ENCODE results near the gene TXLNG. TPM values are rescaled to one million over a fixed set of nuclear protein-coding genes. Genes with fewer than 3 reads are reported as not detected.

TXLNG gene
- total RNA-seq, 4 donors from 2014 or later = 9.6 to 13.6 (median 11.9) TPM

DNA sequence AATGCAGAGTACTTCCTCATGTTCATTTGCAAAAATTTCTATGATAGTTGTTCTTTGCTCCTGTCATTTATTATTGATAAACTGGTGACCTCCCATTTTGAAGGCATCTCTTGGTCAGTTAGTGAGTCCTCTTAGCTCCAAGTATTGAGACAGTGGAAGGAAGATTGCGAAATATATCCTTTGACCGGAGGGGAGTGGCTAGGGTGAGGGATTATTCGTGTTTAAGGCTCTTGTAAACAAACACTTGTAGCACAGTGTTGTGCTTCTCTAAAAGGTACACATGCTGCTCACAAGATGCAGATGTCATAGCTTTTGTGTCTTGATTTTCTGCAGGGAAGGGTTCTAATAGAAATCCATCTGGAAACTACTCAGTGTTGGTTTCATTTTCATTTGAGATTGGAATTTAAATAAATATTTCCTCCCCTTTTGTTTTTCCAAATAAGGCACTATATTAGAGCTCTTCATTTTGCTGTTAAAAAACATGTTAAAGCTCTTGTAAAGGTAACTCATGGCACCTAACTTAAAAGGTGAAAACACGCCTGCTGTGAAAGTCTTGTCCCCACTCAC lies 21.8 kb downstream of the TXLNG start:
- Histone ChIP-seq H3K4me3 (peak overlapping the region; percentile 24 to 50 (median 44)), H3K36me3 (peaks cover 0 to 9% (median 0%) of the 10 kb centered on the region in 4 donors), H3K27me3 (no peaks in the 10 kb centered on the region), H3K9me3 (no peaks in the 10 kb centered on the region), H3K4me1 (peaks cover 7 to 21% (median 19%) of the 10 kb centered on the region in 4 donors), H3K27ac (replicated peaks in 1 of 4) (peak overlapping the region in 3 of 4 donors; percentile 25 to 56 (median 36))
- TF ChIP-seq POLR2A (IDR thresholded peaks at IDR 0.05; ENCODE audit: low read depth) (no peak), POLR2AphosphoS5 (IDR thresholded peaks at IDR 0.05) (peak in 1 of 2 donors; percentile 28)
- no peak for DNase-seq (ENCODE audit: extremely low spot score)
- intact Hi-C loops (cut with DNase I) = no loop called here
- 55% methylated on average over 4 of the region's 4 CpGs for WGBS

DNA sequence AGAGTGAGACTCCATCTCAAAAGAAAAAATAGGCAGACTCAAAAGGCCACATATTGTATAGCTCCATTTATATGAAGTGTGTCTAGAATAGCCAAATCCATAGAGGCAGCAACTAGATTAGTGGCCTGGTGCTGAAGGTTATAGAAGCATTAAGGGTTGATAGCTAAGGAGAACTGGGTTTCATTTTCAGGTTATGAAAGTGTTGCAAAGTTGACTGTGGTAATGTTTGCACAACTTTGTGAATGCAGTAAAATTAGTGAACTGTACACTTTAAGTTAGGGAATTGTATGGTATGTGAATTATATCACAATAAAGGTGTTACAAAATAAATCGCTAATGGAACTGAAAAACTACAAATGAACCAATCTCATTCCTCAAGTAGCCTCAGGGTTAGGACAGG lies 28.3 kb downstream of the TXLNG start:
- 81% methylated on average over 1 of the region's 1 CpG for WGBS
- Histone ChIP-seq H3K27me3 (no peaks in the 10 kb centered on the region), H3K4me3 (no peak overlapping the region), H3K9me3 (no peaks in the 10 kb centered on the region), H3K36me3 (peaks cover 0 to 17% (median 3%) of the 10 kb centered on the region in 4 donors), H3K4me1 (peaks cover 0 to under 1% (median 0%) of the 10 kb centered on the region in 4 donors), H3K27ac (replicated peaks in 1 of 4) (no peak overlapping the region)
- no peak for DNase-seq (ENCODE audit: extremely low spot score)
- TF ChIP-seq POLR2A (IDR thresholded peaks at IDR 0.05; ENCODE audit: low read depth) = no peak
- no peak for TF ChIP-seq POLR2AphosphoS5 (IDR thresholded peaks at IDR 0.05)
- TF ChIP-seq, protein P1, sequence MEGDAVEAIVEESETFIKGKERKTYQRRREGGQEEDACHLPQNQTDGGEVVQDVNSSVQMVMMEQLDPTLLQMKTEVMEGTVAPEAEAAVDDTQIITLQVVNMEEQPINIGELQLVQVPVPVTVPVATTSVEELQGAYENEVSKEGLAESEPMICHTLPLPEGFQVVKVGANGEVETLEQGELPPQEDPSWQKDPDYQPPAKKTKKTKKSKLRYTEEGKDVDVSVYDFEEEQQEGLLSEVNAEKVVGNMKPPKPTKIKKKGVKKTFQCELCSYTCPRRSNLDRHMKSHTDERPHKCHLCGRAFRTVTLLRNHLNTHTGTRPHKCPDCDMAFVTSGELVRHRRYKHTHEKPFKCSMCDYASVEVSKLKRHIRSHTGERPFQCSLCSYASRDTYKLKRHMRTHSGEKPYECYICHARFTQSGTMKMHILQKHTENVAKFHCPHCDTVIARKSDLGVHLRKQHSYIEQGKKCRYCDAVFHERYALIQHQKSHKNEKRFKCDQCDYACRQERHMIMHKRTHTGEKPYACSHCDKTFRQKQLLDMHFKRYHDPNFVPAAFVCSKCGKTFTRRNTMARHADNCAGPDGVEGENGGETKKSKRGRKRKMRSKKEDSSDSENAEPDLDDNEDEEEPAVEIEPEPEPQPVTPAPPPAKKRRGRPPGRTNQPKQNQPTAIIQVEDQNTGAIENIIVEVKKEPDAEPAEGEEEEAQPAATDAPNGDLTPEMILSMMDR (IDR thresholded peaks at IDR 0.05) = no peak
- no peak for TF ChIP-seq EP300 (IDR thresholded peaks at IDR 0.05)
- intact Hi-C loops (cut with DNase I) = no loop called here

DNA sequence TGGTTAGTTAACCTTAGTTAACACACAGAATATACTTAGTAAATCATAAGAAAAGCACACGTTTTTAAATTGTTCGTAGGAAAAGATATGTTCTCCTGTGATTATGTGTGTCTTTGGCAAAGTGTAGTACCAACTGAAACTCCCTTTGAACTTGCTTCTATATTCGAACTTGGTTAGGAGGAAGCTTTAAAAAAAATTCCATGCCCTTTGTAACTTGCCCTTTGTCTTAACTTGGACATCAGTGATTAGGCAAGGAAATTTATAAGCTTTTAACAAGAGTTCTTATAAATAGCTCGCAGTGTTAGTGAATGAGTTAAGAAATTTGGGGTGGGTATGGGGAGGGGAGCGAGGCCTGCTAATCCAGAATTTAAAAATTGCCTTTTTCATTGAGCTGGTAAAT lies 33.4 kb downstream of the TXLNG start:
- TF ChIP-seq EP300 (IDR thresholded peaks at IDR 0.05) (no peak), POLR2A (IDR thresholded peaks at IDR 0.05; ENCODE audit: low read depth) (no peak), POLR2AphosphoS5 (IDR thresholded peaks at IDR 0.05) (no peak)
- TF ChIP-seq, protein P1 (IDR thresholded peaks at IDR 0.05) = no peak
- intact Hi-C loops (cut with DNase I) = loop anchor here (10.0 kb wide), 1 partner anchor 875 kb away; no protein-coding TSS in a partner anchor
- 78% methylated on average over 5 of the region's 5 CpGs for WGBS
- H3K9me3 ChIP-seq = no peaks in the 10 kb centered on the region
- DNase-seq (ENCODE audit: extremely low spot score) = no peak
- no peak overlapping the region for H3K4me3 ChIP-seq
- H3K36me3 ChIP-seq = peaks cover 0 to 47% (median 27%) of the 10 kb centered on the region in 4 donors
- H3K4me1 ChIP-seq = peaks cover 0 to 5% (median 0%) of the 10 kb centered on the region in 4 donors
- no peaks in the 10 kb centered on the region for H3K27me3 ChIP-seq
- H3K27ac ChIP-seq (replicated peaks in 1 of 4) = no peak overlapping the region

DNA sequence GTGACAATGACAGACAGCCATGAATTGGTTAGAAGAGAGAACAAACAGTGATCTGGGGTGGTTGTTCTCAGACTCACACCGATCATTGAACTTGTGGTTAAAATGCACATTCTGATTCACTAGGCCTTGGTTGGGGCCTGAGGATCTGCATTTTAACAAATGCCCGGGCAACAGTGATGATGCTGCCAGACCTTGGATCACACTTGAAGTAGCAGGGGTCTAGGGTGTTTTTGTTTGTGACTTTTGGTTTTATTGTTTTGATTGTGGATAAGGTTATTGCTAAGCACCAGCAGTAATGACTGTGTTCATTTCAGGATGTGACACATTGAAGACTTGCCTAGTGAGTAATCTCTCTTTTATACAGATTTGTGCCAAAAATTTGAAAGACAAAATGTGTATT lies 36.5 kb downstream of the TXLNG start:
- intact Hi-C loops (cut with DNase I) = loop anchor here (10.0 kb wide), 1 partner anchor 872 kb away; no protein-coding TSS in a partner anchor
- DNase-seq (ENCODE audit: extremely low spot score) = no peak
- H3K36me3 ChIP-seq = peaks cover 0 to 52% (median 27%) of the 10 kb centered on the region in 4 donors
- no peaks in the 10 kb centered on the region for H3K9me3 ChIP-seq
- H3K27ac ChIP-seq (replicated peaks in 1 of 4) = no peak overlapping the region
- 94% methylated on average over 2 of the region's 2 CpGs for WGBS
- H3K4me3 ChIP-seq = no peak overlapping the region
- TF ChIP-seq EP300 (IDR thresholded peaks at IDR 0.05) (no peak), POLR2A (IDR thresholded peaks at IDR 0.05; ENCODE audit: low read depth) (no peak), POLR2AphosphoS5 (IDR thresholded peaks at IDR 0.05) (no peak)
- TF ChIP-seq, protein P1 (IDR thresholded peaks at IDR 0.05) = no peak
- H3K4me1 ChIP-seq = peaks cover 0 to 16% (median 11%) of the 10 kb centered on the region in 4 donors
- no peaks in the 10 kb centered on the region for H3K27me3 ChIP-seq

DNA sequence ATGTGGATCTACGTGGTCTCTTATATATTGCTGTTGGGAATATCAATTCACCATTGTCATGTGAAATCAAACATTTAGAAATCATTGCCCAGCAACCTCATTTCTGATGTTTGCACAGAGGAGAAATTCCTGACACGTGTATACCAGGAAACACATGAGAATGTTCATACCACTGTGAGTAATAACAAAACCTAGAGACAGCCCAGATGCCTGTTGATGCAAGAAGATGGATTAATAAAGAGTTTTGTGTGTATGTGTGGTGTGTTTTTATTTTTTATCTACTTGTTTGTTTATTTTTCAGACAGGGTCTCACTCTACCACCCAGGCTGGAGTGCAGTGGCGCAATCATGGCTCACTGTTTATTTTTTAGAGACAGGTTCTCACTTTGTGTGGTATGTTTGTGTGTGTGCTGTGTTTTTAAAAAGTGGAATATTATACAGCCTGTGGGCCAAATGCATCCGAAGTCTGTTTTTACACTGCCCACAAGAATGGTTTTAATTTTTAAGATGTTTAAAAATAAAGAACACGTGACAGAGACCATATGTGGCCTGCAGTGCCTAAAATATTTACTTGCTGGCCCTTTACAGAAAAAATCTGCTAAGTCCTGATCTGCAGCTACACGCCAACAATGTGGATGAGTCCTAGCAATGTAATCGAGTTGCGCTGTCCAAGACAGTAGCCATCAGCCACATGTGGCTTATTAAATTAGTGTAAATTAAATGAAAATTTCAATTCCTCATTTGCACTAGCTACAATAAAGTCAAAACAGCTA lies 39.2 kb downstream of the TXLNG start:
- TF ChIP-seq POLR2AphosphoS5 (IDR thresholded peaks at IDR 0.05) (no peak), EP300 (IDR thresholded peaks at IDR 0.05) (no peak), POLR2A (IDR thresholded peaks at IDR 0.05; ENCODE audit: low read depth) (no peak)
- TF ChIP-seq, protein P1 (IDR thresholded peaks at IDR 0.05) = no peak
- no peak for DNase-seq (ENCODE audit: extremely low spot score)
- Histone ChIP-seq H3K4me1 (peaks cover 0 to 27% (median 17%) of the 10 kb centered on the region in 4 donors), H3K9me3 (no peaks in the 10 kb centered on the region), H3K36me3 (peaks cover 0 to 48% (median 35%) of the 10 kb centered on the region in 4 donors), H3K27me3 (no peaks in the 10 kb centered on the region), H3K27ac (replicated peaks in 1 of 4) (no peak overlapping the region), H3K4me3 (no peak overlapping the region)
- intact Hi-C loops (cut with DNase I) = loop anchor here (5.0 to 10.0 kb wide), 3 partner anchors 42 to 869 kb away; no protein-coding TSS in a partner anchor
- 80% methylated on average over 8 of the region's 8 CpGs for WGBS
